ENCODE results near the gene TACC3. TPM values are rescaled to one million over a fixed set of nuclear protein-coding genes. Genes with fewer than 3 reads are reported as not detected.

TACC3 gene
- total RNA-seq, 5 donors from 2014 or later (not counting 1 experiment from before 2014, with no cell fraction given): 100 to 138 (median 127) TPM

DNA sequence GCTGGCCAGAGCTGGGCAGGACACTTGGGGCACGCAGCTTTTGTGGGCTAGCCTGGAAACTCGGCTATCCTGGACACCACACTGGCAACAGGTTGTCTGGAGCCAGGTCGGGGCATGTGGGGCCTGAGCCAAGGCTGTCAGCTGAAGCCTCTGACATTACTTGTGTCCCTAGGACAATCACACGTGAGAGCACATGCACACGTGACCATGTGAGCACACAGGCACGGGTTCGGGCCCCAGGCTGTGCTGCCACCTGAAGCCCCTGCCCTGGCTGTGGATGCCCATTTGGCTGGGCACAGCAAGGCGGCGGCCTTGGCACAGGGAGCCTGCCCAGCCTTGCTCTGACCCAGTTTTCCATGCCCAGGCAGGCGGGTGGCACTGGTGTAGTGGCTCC, 63.1 kb downstream of the TACC3 start:
- no peaks in the 10 kb centered on the region for H3K27me3 Mint-ChIP-seq
- no peaks in the 10 kb centered on the region for H3K9me3 ChIP-seq
- no peak overlapping the region for H3K4me3 Mint-ChIP-seq
- WGBS (ENCODE audit: insufficient coverage): 72% methylated on average over 10 of the region's 10 CpGs
- H3K27ac Mint-ChIP-seq: no peak overlapping the region
- no peaks in the 10 kb centered on the region for H3K4me1 Mint-ChIP-seq
- peaks cover 0 to 9% of the 10 kb centered on the region in 2 experiments for H3K27me3 ChIP-seq (replicated peaks in 1 of 2; ENCODE audit: control insufficient read depth in 2 of 2, extremely low read depth in 1 of 2, insufficient read depth in 2 of 2, low read length in 1 of 2)
- no peaks in the 10 kb centered on the region for H3K36me3 Mint-ChIP-seq
- no peaks in the 10 kb centered on the region for H3K36me3 ChIP-seq (ENCODE audit: control insufficient read depth in 2 of 2, extremely low read depth in 1 of 2, insufficient read depth in 1 of 2, low read length in 1 of 2)
- H3K4me3 ChIP-seq (ENCODE audit: control insufficient read depth in 1 of 2, extremely low read depth in 1 of 2, low read length in 1 of 2): no peak overlapping the region
- H3K4me1 ChIP-seq (ENCODE audit: control insufficient read depth in 1 of 2, extremely low read depth in 1 of 2, insufficient read depth in 2 of 2, low read length in 2 of 2): no peaks in the 10 kb centered on the region
- DNase-seq: no peak
- ChIA-PET CTCF (no interaction called here), POLR2A (no interaction called here)
- no peak for ATAC-seq (replicated peaks in 1 of 4)
- H3K9me3 Mint-ChIP-seq: no peaks in the 10 kb centered on the region
- H3K27ac ChIP-seq (ENCODE audit: low read length): no peak overlapping the region

GRCh38 chr4:1784789-1785591, 63.7 kb downstream of the TACC3 start:
- no peaks in the 10 kb centered on the region for H3K27me3 Mint-ChIP-seq
- no peak for DNase-seq
- no peak overlapping the region for H3K4me3 Mint-ChIP-seq
- Histone ChIP-seq H3K36me3 (ENCODE audit: control insufficient read depth in 2 of 2, extremely low read depth in 1 of 2, insufficient read depth in 1 of 2, low read length in 1 of 2) (no peaks in the 10 kb centered on the region), H3K9me3 (no peaks in the 10 kb centered on the region), H3K4me1 (ENCODE audit: control insufficient read depth in 1 of 2, extremely low read depth in 1 of 2, insufficient read depth in 2 of 2, low read length in 2 of 2) (no peaks in the 10 kb centered on the region), H3K27me3 (replicated peaks in 1 of 2; ENCODE audit: control insufficient read depth in 2 of 2, extremely low read depth in 1 of 2, insufficient read depth in 2 of 2, low read length in 1 of 2) (peaks cover 0 to 11% of the 10 kb centered on the region in 2 experiments), H3K27ac (ENCODE audit: low read length) (no peak overlapping the region), H3K4me3 (ENCODE audit: control insufficient read depth in 1 of 2, extremely low read depth in 1 of 2, low read length in 1 of 2) (no peak overlapping the region)
- ChIA-PET POLR2A (interaction anchor here in 1 of 2 donors (0.5 kb wide), 1 partner anchor 19 kb away, joined by 4 read pairs; no protein-coding TSS in a partner anchor), CTCF (no interaction called here)
- no peaks in the 10 kb centered on the region for H3K9me3 Mint-ChIP-seq
- no peaks in the 10 kb centered on the region for H3K4me1 Mint-ChIP-seq
- H3K36me3 Mint-ChIP-seq: no peaks in the 10 kb centered on the region
- no peak overlapping the region for H3K27ac Mint-ChIP-seq
- WGBS (ENCODE audit: insufficient coverage): 83% methylated on average over 17 of the region's 17 CpGs
- ATAC-seq (replicated peaks in 1 of 4): no peak

DNA sequence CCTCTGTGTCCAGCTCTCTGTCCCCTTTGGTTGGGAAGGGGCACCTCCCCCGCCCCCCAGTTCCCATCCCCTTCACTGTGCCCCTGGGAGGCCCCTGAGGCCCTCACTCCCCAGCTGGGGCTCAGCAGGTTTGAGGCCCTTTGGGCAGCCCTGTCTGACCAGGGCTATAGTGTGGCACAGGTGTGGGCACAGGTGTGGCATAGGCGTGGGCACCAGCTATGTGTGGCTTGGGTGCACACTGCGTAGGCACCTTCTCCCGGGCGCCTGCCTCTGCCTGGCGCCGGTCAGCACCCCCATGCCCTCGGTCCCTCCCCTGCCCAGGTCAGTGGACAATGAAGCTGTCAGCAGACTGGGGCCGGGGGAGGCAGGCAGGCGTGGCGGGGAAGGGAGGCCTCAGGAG, 64.3 kb downstream of the TACC3 start:
- H3K27me3 ChIP-seq (replicated peaks in 1 of 2; ENCODE audit: control insufficient read depth in 2 of 2, extremely low read depth in 1 of 2, insufficient read depth in 2 of 2, low read length in 1 of 2): peaks cover 0 to 15% of the 10 kb centered on the region in 2 experiments
- POLR2A ChIA-PET: no interaction called here
- CTCF ChIA-PET: no interaction called here
- DNase-seq: no peak
- Mint-ChIP-seq H3K9me3 (no peaks in the 10 kb centered on the region), H3K27me3 (peaks cover 0 to 1% of the 10 kb centered on the region in 2 donors), H3K4me1 (no peaks in the 10 kb centered on the region), H3K4me3 (no peak overlapping the region), H3K36me3 (no peaks in the 10 kb centered on the region), H3K27ac (no peak overlapping the region)
- H3K4me1 ChIP-seq (ENCODE audit: control insufficient read depth in 1 of 2, extremely low read depth in 1 of 2, insufficient read depth in 2 of 2, low read length in 2 of 2): no peaks in the 10 kb centered on the region
- no peaks in the 10 kb centered on the region for H3K9me3 ChIP-seq
- H3K27ac ChIP-seq (ENCODE audit: low read length): no peak overlapping the region
- no peak for ATAC-seq (replicated peaks in 1 of 4)
- WGBS (ENCODE audit: insufficient coverage): 90% methylated on average over 10 of the region's 11 CpGs
- no peak overlapping the region for H3K4me3 ChIP-seq (ENCODE audit: control insufficient read depth in 1 of 2, extremely low read depth in 1 of 2, low read length in 1 of 2)
- H3K36me3 ChIP-seq (ENCODE audit: control insufficient read depth in 2 of 2, extremely low read depth in 1 of 2, insufficient read depth in 1 of 2, low read length in 1 of 2): no peaks in the 10 kb centered on the region

DNA sequence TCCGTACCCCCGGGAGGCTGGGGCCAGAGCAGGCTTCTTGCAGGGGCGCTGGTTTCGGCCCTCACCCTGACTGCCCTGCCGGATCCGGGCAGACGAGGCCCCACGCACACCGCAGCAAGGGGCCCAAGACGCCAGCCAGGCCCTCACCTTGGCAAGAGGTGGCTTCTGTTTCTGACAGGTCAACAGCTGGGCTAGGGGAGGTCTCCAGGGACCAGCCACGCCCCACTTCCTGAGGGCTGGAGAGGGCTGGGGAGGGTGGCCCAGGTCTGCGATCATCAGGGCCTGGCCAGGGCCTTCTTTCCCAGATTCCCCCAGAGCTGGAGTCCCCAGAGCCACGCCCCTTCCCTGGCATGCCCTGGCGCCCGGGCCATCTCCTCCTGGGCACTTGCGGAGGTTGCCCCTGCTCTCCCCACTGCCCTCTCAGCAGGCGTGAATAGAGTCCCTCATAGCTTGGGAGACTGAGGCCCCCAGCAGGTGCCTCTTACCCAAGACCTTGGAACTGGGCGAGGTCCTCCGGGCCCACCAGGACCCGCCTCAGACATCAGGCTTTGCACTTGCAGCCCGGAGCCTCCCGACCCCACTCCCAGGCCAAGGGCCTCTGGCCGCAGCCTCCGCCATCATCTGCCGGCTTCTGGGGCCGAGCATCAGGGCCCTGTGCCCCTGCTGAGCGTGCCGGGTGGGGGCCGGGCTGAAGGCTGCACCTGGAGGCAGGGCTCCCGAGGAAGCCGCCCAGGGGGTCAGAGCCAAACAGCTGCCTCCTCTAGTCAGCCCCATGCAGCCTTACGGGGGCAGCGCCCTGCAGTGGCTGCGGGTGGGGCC, 65.4 kb downstream of the TACC3 start:
- no peak overlapping the region for H3K4me3 Mint-ChIP-seq
- peaks cover 0 to 20% of the 10 kb centered on the region in 2 experiments for H3K27me3 ChIP-seq (replicated peaks in 1 of 2; ENCODE audit: control insufficient read depth in 2 of 2, extremely low read depth in 1 of 2, insufficient read depth in 2 of 2, low read length in 1 of 2)

GRCh38 chr4:1787411-1788077, 66.2 kb downstream of the TACC3 start:
- H3K9me3 ChIP-seq: no peaks in the 10 kb centered on the region
- H3K4me3 Mint-ChIP-seq: no peak overlapping the region
- peaks cover 0 to 26% of the 10 kb centered on the region in 2 experiments for H3K27me3 ChIP-seq (replicated peaks in 1 of 2; ENCODE audit: control insufficient read depth in 2 of 2, extremely low read depth in 1 of 2, insufficient read depth in 2 of 2, low read length in 1 of 2)
- H3K27me3 Mint-ChIP-seq: peaks cover 0 to 11% of the 10 kb centered on the region in 2 donors
- no peaks in the 10 kb centered on the region for H3K4me1 ChIP-seq (ENCODE audit: control insufficient read depth in 1 of 2, extremely low read depth in 1 of 2, insufficient read depth in 2 of 2, low read length in 2 of 2)
- no peaks in the 10 kb centered on the region for H3K36me3 ChIP-seq (ENCODE audit: control insufficient read depth in 2 of 2, extremely low read depth in 1 of 2, insufficient read depth in 1 of 2, low read length in 1 of 2)
- no peaks in the 10 kb centered on the region for H3K36me3 Mint-ChIP-seq
- no peaks in the 10 kb centered on the region for H3K4me1 Mint-ChIP-seq
- 74% methylated on average over 8 of the region's 25 CpGs for WGBS (ENCODE audit: insufficient coverage)
- POLR2A ChIA-PET: no interaction called here
- no peak for DNase-seq
- H3K4me3 ChIP-seq (ENCODE audit: control insufficient read depth in 1 of 2, extremely low read depth in 1 of 2, low read length in 1 of 2): no peak overlapping the region
- CTCF ChIA-PET: no interaction called here
- no peak overlapping the region for H3K27ac Mint-ChIP-seq
- no peaks in the 10 kb centered on the region for H3K9me3 Mint-ChIP-seq
- no peak for ATAC-seq (replicated peaks in 1 of 4)
- no peak overlapping the region for H3K27ac ChIP-seq (ENCODE audit: low read length)

More for the DNA sequence above, 65.4 kb downstream of the TACC3 start:
- H3K9me3 Mint-ChIP-seq: no peaks in the 10 kb centered on the region
- H3K27ac ChIP-seq (ENCODE audit: low read length): no peak overlapping the region
- POLR2A ChIA-PET: no interaction called here
- H3K36me3 Mint-ChIP-seq: no peaks in the 10 kb centered on the region
- ATAC-seq (replicated peaks in 1 of 4): no peak
- peaks cover 0 to 10% of the 10 kb centered on the region in 2 donors for H3K27me3 Mint-ChIP-seq
- no peak for DNase-seq
- no peak overlapping the region for H3K4me3 ChIP-seq (ENCODE audit: control insufficient read depth in 1 of 2, extremely low read depth in 1 of 2, low read length in 1 of 2)
- CTCF ChIA-PET: no interaction called here
- 85% methylated on average over 27 of the region's 34 CpGs for WGBS (ENCODE audit: insufficient coverage)
- no peak overlapping the region for H3K27ac Mint-ChIP-seq
- no peaks in the 10 kb centered on the region for H3K36me3 ChIP-seq (ENCODE audit: control insufficient read depth in 2 of 2, extremely low read depth in 1 of 2, insufficient read depth in 1 of 2, low read length in 1 of 2)
- H3K4me1 ChIP-seq (ENCODE audit: control insufficient read depth in 1 of 2, extremely low read depth in 1 of 2, insufficient read depth in 2 of 2, low read length in 2 of 2): no peaks in the 10 kb centered on the region
- H3K9me3 ChIP-seq: no peaks in the 10 kb centered on the region
- no peaks in the 10 kb centered on the region for H3K4me1 Mint-ChIP-seq

GRCh38 chr4:1788254-1788973, 67.1 kb downstream of the TACC3 start:
- Mint-ChIP-seq H3K27ac (no peak overlapping the region), H3K36me3 (no peaks in the 10 kb centered on the region), H3K27me3 (peaks cover 0 to 11% of the 10 kb centered on the region in 2 donors), H3K4me3 (no peak overlapping the region), H3K9me3 (no peaks in the 10 kb centered on the region), H3K4me1 (no peaks in the 10 kb centered on the region)
- Histone ChIP-seq H3K27me3 (replicated peaks in 1 of 2; ENCODE audit: control insufficient read depth in 2 of 2, extremely low read depth in 1 of 2, insufficient read depth in 2 of 2, low read length in 1 of 2) (peaks cover 0 to 29% of the 10 kb centered on the region in 2 experiments), H3K9me3 (no peaks in the 10 kb centered on the region), H3K36me3 (ENCODE audit: control insufficient read depth in 2 of 2, extremely low read depth in 1 of 2, insufficient read depth in 1 of 2, low read length in 1 of 2) (no peaks in the 10 kb centered on the region), H3K4me3 (ENCODE audit: control insufficient read depth in 1 of 2, extremely low read depth in 1 of 2, low read length in 1 of 2) (no peak overlapping the region), H3K27ac (ENCODE audit: low read length) (no peak overlapping the region), H3K4me1 (ENCODE audit: control insufficient read depth in 1 of 2, extremely low read depth in 1 of 2, insufficient read depth in 2 of 2, low read length in 2 of 2) (no peaks in the 10 kb centered on the region)
- ATAC-seq (replicated peaks in 1 of 4): no peak
- WGBS (ENCODE audit: insufficient coverage): 84% methylated on average over 5 of the region's 13 CpGs
- ChIA-PET CTCF (no interaction called here), POLR2A (interaction anchor here in 1 of 2 donors (0.6 kb wide), 1 partner anchor 21 kb away, joined by 9 read pairs; no protein-coding TSS in a partner anchor)
- no peak for DNase-seq
